HG03469 (cell line): ENCODE results near the gene KRT83.
"Not testable (repeated sequence)": the region's sequence is repeated elsewhere in the genome, so short reads cannot be mapped to it uniquely, and the experiment has no call there.

Source experiments
- ATAC-seq: cut with Tn5 transposase; IDR thresholded peaks from one replicate; pipeline ENCODE4 v1.9.1; 2021; ENCODE audit warnings: mild to moderate bottlenecking, moderate library complexity, moderate number of reproducible peaks; ENCODE audit not compliant: unreplicated experiment

KRT83 gene

DNA sequence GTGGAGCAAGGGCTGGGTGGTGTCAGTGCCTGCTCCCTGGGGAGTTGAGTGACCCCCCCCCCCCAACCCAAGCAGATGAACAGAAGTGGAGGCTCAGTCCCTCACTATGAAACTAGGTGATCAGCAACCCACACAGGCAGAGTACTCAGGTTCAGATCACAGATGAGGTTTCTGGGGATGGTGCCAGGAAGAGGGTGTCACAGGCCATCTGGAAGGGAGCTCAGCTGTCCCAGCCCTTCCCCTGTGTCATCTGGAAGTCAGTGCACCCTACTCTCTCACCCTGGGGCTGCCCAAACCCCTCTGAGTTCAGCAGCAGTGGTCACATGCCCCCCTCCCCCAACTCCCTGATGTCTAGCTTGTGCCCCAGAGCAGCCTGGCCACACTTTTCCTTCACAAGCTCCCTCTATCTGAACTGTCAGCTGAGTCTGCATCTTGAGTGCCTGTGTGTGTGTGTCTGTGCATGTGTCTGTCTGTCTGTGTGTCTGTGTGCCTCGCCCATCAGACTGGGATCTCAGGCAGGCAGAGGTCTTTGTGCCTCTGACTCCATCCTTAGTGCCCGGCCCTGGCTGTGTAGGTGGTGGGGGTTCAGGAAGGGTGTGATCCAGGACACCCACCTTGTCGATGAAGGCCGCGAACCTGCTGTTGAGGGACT lies 30.6 kb downstream of the KRT83 start:
- not testable (repeated sequence) for ATAC-seq

DNA sequence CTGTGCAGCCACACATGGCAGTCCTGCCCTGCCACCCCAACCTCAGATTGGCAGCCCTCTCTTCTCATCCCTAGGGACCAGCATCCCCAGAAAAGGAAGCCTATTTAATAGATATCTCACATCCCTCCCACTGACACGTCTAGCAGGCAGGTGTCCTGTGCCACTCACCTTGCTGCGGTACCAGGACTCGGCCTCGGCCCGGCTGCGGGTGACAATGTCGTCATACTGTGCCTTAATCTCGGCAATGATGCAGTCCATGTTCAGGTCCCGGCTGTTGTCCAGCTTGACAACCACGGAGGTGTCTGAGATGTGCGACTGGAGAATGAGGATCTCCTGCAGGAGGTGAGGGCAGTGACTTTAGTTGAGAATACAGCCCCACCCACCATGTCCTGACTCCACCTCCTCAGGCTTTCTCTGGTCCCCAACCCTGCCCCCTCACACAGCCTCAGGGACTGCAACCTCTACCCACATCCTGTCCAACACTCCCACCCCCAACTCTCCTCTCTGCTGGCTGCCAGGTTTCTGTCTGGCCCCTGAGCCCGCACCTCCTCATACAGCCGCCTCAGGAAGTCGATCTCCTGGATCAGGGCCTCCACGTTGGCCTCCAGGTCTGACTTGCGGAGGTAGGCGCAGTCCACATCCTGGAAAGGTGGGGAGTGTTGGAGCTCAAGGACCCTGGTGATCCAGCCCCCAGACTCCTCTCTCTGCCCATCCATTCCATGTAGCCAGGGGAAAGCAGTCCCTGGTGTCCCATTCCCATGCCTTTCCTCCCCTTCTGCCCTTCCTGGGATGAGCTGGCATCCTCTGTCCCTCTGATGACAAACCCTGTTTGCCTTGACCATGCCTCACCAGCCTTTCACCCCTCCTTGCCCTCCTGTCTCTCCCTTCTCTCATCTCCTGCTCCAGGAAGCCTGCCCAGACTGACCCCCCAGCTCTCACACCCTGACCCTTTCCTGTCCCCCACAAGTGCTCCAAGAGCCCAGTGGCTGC lies 33.1 kb downstream of the KRT83 start:
- not testable (repeated sequence) for ATAC-seq

DNA sequence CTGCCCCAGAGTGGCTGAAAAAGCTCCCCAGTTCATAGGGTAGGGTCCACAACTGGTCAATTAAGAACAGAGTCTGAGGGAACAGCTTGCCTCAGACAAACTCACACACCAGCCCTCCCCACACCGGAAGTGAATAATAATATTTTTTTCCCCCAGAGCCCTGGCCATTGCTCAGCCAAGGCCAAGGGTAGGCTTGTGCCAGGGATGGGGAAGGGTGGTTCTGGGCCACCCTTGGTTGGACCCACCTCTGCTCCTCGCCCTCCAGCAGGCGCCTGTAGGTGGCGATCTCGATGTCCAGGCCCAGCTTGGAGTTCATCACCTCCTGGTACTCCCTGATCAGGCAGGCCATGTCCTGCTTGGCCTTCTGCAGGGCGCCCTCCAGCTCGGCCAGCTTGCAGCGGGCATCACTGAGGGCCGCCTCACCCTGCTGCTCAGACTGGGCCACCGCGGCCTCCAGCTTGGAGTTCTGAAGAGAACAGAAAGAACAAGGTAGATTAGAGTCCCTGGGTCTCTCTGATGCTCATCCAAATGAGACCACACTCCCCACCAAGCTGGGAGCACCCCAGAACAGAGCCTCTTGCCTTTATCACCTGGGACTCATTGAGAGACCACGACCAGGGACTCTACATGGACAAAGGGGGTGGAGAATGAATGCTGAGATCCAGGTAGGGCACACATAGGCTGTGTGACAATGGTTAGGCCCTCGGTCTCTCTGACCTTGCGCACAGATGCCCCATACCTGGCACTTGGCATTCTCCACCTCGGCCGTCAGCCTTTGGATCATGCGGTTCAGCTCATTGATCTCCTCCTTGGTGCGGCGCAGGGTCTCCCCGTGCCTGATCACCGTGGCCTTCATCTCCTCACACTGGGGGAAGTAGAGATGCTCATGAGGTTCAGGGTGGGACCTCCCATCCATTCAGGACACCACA lies 34.1 kb downstream of the KRT83 start:
- ATAC-seq: not testable (repeated sequence)

DNA sequence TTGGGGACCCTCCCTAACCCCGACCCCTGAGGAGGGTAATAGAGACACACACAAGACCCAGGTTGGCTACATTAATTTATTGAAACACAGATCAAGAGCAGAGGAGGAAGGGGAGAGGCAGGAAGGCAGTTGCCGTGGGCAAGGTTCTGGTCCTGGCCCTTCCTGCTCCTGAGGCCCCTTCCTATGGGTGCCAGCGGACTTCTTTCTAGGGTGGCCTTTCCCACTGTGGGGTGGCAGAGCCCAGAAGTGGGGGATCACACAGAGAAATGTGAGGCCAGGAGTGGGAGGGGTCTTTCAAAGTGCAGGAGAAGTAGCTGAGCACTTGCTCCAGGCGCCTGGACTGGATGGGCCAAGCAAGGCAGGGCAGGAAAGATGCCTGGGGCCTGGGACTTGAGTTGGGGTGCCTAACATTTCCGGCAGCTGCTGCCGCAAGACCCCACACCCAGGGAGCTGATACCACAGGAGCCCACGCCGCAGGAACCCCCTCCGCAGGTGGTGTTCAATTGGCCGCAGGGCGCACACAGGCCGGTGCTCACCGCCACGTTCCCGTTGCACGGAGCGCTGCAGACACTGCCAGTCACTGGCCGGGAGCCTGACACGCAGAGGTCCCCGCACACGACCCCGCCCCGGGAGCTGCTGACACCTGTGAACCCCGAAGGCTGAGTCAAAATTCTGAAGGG lies 35.2 kb downstream of the KRT83 start:
- ATAC-seq: no peak

DNA sequence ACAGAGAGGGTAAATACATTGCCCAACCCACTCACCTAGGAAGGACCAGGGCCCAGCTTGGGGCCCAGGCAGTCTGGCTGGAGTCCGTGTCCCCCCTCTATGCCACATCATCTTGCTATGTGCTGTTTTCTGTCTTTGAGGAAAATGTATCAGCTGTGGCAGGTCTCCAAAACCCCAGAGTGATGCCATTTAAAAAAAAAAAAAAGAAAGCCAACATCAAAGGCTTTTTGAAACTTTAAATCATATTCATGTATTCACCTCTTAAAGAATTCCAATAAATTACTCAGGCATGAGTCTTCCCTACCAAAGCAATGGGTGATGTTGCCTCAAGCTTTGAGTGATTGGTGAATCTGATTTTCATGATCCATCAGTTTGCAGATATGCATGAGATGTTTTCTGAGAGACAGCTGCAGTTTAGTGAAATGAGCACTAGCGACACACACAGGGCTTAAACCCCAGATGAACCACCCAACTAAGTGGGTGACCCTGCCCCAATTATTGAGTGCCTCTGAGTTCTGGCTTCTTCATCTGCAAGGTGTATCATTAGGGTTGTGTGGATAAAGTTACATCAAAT lies 35.9 kb downstream of the KRT83 start:
- ATAC-seq: no peak

DNA sequence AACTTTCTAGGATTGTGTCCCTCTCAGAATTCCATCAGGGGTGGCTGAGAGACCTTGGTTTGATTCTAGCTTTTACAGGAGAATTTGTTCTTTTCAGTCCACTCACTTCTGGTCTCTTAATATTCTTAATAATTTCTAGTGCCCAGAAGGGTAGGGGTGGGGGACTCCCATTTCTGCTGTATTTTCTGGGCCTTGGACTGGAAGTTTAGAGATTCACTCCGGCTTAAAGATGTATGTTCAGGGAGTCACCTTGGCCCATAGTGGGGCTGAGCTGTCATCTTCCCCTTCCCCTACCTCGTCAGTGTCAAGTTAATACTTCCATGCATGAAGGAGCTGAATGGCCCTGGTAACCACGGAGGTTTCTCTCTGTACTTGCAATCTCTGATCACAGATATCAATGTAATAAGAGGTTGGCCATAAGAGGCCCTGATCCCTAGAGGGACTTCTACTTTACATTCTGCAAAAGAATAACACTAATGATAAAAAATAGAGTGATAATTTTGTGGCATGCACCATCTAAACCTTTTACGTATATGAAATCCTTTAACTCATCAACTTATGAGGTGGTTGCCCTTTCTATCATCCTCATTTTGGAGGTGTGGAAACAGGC lies 36.5 kb downstream of the KRT83 start:
- no peak for ATAC-seq

DNA sequence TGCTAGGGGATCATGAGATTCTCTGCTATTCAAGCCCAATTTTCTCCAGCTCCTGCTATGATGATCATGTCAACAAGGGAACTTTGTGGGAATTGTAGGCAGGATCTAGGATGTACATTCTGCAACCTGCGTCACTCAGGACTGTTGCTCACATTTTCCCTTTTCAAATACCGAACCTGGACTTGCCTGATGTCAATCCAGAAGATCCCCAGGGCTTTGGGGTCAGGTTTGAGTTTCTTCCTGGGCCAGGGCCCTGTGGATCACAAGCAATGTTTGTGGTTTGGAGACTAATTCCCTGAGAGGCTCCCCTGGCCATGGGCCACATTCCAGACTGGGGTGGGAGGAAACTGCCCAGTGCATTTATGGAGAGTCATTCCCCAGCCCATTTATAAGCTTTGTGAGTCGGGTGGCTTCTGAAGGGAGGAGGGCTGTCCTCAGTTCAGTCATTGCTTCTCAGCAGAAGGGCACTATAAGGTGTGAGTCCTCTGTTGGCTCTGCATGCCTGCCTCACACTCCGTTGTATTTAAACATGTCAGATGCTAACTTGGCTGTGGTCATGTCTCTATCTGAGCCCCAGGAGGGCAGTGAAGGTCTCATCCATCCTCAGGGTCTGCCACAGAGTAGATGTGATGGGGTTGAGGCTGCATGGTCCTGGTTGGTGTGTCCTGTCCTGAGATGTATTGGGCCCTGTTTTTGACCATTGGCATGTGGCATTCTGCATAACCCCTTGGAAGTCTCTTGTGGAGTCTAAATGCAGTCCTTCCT lies 40.2 kb downstream of the KRT83 start:
- no peak for ATAC-seq

DNA sequence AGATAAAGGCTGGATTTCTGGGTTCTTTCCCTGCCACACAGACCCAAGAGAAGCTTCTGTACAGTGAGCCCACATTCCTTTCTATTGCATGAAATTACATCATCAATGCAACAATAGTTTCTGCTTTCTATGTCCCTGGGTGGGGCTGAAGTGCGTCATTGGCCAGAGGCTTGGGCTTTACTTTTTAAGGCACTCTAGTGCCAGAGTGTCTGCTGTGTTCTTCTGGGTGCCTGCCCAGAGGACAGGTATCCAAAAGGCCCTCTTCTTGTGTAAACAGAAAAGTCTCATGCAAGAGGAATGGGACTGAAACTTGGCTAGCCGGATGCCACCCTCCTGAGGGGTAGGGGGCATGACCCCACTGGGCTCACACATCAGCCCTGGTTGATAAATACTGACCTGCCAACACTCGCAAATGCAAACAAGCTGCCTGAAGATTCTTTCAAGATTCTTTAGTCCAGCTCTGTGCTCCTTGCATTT lies 40.8 kb downstream of the KRT83 start:
- no peak for ATAC-seq

DNA sequence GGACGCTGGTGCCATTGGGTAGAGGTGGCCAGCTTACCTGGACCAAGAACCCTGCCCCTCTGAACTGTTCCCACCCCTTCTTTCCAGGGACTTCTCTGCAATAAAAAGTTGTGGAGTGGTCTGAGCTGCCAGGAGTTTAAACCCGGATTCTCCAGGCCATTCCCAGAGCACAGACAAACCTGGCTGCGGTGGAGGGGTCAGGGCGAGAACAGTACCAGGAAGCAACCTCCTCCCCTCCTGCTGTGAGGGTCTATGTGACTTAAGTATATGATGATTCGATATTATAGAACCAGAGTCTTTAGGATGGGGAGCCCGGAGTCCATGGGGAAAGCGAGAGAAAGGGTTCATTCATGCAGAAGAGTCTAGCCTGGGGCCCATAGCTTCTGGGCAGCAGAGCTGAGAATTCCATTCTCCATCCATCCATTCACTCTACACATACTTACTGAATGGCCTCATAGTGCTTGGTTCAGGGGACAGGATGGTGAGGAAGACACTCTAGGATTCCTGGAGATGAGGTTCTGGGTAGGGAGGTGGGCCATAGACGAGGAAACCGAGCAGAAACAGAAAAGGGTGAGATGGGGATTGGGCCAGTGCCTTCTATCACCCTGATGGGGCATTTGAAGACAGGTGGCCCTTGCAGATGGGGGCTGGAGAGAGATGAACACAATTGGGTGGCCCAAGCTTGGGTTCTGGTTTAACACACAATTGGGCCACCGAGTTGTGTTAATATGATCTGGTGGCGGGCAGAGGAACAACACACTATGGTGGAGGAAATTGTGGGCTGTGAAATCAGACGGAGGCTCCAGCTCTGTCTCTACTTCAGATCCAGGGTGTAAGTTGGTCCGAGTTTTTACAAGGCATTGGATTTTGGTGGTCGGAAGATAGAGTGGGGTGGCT lies 41.5 kb downstream of the KRT83 start:
- no peak for ATAC-seq

DNA sequence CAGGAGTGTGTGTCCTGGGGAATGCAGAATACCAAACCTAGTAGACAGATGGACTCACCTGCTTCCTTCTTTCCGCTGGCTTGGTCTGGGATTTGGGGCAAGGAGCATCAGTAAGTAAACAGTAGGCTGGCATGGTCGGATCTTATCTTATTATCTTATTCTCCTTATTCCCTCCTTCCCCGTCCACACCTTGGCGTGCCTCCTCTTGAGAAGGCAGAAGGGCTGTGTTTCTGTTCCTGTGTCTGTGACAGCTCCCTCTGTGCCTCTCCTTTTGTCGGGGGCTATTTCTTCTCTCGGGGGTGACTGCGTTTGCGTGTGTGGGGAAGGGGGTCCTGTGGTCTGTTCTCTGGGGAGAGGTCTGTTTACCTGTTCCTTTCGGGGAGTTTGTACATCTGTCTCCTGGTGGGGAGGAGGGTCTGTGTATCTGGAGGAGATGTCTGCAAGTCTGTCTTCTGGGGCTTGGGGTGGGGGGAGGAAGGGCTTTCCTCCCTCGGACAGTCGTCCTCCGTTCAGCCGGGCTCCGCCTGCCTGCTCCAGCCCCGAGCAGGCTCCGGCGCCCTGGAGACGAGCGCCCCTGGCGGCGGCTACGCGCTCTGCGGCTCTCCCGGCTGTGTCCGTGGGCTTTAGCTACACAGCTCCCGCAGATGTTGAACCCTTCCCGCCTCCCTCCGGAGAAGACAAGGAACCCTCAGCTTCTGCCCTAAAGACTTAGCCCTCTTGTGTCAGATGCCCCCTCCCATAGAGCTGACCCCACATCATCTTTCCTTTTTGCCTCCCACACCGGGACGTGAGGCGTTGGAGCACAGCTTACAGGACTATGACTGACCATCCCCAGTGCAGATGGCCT lies 42.4 kb downstream of the KRT83 start:
- ATAC-seq: no peak

DNA sequence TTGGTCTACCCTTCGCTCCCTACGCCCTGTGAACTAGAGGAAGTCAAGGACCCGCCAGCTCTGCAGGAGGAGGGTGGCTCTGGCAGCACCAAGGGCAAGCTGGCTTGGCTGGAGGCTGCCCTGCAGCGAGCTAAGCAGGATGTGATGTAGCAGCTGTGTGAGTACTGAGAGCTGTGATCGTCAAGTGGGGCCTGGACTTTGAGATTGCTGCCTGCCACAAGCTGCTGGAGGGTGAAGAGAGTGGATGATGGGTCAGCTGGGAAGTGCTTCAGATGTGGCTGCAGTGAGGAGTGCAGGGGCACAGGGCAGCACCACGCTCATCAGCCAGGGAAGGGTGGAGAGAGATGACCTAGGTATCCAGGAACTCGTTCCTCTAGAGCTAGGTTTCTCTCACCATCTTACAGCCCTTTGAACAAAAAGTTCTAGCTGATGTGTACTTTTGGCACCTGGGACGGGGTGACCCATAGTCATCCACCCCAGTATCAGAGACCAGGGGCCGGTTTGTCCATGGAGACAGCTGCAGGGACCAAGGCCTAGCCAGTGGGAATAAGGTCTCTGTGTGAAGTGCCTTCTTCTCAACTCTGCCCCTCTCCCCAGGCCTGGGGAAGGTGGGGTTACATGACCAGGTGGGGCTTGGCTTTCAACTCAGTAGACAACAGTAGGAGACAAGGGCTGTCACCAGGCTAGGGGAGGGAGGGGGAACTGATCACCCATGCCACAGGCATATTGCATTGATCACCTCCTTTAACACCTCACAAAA lies 43.5 kb downstream of the KRT83 start:
- ATAC-seq: no peak

DNA sequence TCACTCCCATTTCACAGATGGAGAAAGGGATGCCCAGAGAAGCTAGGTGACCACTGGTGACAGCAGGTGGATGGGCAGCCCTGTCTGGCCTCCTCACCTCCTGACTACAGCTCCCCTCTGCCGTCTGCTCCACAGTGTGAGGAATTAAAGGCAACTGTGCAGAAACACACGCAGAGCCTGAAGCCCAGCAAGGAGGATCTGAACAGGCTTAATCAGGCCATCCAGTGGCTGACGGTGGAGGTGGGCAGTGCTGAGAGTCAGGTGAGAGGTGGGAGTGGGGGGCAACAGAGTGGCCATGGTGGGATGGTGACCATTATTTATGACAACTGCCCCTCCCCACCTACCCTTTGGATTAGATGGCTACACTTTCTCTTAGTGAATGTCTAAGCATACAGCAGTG lies 45.5 kb downstream of the KRT83 start:
- ATAC-seq: no peak

DNA sequence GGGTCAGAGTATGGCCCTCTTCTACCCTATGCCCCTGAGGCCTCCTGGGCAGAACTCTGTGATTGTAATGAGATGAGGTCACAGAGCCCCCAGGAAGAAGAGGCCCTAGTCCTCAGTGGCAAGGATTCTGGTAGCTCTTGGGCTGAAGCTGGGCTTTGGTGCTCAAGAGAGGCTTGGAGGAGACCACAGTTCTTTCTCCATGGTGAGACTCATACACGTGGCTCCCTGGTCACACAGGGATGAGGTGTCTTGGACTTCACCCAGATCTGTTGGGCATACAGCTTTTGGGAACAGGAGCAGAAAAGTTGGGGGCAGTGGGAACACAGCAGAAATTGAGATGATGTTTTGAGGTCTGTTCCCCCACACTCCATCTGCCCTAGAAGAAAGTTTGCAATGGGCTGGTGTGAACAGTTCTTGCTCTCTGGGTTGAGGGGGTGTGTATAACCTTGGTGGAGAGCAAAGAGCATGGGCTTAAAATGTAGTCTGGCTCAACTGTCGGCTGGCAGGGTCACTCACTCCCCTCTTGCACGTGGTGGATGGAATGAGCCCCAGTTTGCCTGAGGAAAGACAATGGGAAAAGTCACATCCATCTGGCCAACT lies 46.6 kb downstream of the KRT83 start, which contains the start of gene KRT86:
Gene KRT86, plus strand, starts transcription at position 125 of the 600 bp plus-strand sequence. CDS start 27,272 bp downstream, outside the sequence.
- no peak for ATAC-seq

DNA sequence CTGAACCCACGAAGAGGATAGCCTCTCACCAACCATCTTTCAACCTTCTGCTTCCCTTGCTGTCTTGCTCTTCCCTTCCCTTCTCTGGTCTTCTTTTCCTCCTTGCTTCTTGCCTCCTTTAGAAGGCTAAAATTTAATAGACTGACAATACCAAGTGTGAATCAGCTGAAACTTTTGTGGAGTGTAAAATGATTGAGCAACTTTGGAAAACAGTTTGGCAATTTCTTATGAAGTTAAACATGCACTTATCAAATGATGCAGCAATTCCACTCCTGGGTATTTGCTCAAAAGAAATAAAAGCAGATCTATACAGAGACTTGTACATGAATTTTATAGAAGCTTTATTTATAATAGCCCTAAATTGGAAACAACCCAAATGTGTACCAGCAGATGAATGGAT lies 50.0 kb downstream of the KRT83 start:
- no peak for ATAC-seq

DNA sequence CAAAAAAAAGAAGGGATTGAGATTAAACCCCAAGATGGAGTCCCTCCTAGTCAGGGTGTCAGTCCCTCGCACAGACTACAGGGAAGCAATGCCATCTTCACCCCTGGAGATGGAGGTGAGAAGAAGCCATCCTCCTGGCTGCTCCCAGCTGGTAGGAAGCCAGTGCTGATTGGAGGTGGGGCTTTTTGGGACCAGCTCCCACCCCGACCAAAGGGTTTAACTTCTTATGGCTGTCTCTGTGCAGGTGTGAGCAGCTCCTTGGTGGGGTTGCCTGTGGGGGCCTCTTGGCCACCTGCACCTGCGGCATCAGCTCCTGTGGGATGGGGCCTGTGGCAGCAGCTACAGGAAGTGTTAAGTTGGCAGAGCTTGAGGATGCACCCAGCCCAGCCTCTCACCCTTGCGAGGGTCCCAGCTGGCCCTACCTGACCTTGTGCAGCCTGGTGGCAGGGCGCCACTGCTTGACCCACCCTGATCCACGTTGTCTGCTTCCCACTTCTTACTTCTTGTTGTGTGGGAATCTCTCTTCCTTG lies 50.6 kb downstream of the KRT83 start:
- ATAC-seq: no peak
